AG09319 (cell line): ENCODE data around the gene MARK3.

Source experiments
- DNase-seq: peaks from one replicate; pipeline ENCODE4 v3.0.0-alpha.2; 2010; ENCODE audit warnings: low read depth; ENCODE audit errors: extremely low read depth
- CTCF ChIP-seq: IDR thresholded peaks from 2 replicates; pipeline ENCODE4 v1.5.1; 2011; ENCODE audit warnings: low read depth, mild to moderate bottlenecking, inconsistent platforms, low read length, moderate library complexity

The MARK3 gene

GRCh38 chr14:103408491-103409155 is 23.4 kb downstream of the MARK3 start:
- DNase-seq: no peak

GRCh38 chr14:103416916-103417315 is 31.7 kb downstream of the MARK3 start:
- TF ChIP-seq CTCF: no peak
- DNase-seq: no peak

More at GRCh38 chr14:103408491-103409155, 23.4 kb downstream of the MARK3 start:
- TF ChIP-seq CTCF: no peak

GRCh38 chr14:103418481-103418818 is 33.2 kb downstream of the MARK3 start:
- TF ChIP-seq CTCF: no peak

GRCh38 chr14:103421556-103421955 is 36.3 kb downstream of the MARK3 start:
- TF ChIP-seq CTCF: no peak
- DNase-seq: no peak

More at GRCh38 chr14:103418481-103418818, 33.2 kb downstream of the MARK3 start:
- DNase-seq: no peak

GRCh38 chr14:103423050-103423461 is 37.8 kb downstream of the MARK3 start:
- no peak for TF ChIP-seq CTCF
- no peak for DNase-seq

GRCh38 chr14:103427485-103428443 is 42.5 kb downstream of the MARK3 start:
- no peak for TF ChIP-seq CTCF
- no peak for DNase-seq

- no peak for TF ChIP-seq CTCF
- no peak for DNase-seq
Measured at GRCh38 chr14:103428723-103429556, 43.7 kb downstream of the MARK3 start.
